ENCODE data around the gene MSX2. TPM values are rescaled to one million over a fixed set of nuclear protein-coding genes. Genes with fewer than 3 reads are reported as not detected.
"Not testable (repeated sequence)": the region's sequence is repeated elsewhere in the genome, so short reads cannot be mapped to it uniquely, and the experiment has no call there.

MSX2 gene
- total RNA-seq, 1 donor from 2014 or later: 0.49 TPM

DNA sequence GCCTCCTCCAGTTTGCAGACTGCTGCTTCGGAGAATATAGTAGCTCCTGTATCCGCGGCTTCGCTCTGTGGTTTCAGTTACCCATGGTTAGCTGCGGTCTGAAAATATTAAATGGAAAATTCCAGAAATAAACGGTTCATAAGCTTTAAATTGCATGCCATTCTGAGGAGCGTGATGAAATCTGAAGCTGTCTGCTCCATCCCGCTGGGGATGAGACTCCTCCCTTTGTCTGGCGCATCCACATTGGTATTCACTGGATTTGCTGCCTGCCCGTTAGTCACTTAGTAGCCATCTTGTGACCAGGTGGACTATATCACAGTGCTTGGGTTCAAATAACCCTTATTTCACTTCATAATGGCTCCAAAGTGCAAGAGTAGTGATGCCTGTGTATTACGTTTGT lies 36.3 kb downstream of the MSX2 start:
- DNase-seq (ENCODE audit: low spot score) (no peak), ATAC-seq (no peak)
- intact Hi-C loops (cut with DNase I): no loop called here

- ATAC-seq; DNase-seq (ENCODE audit: low spot score); intact Hi-C loops (cut with DNase I): not testable (repeated sequence)
These were observed 37.0 kb downstream of the MSX2 start for GRCh38 chr5:174761341-174761740.

DNA sequence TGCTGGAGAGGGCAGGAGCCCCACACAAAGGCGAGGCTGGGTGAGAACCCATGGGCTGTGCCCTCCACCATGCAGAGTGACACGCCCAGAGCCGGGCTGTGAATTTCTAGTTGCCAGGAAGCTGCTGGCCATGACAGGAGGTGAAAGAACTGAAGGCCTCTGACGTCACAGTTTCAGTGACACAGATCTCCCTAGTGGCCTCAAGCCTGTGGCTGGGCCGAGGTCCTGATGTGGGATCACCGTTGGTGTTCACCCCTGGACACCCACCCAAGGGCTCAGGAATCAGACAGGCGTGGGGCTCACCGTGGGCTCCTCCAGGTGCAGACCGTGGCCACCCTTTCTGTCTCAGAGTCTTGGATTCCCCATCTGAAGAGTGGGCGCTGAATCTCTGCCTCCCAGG lies 39.9 kb downstream of the MSX2 start:
- no peak for ATAC-seq
- no peak for DNase-seq (ENCODE audit: low spot score)
- intact Hi-C loops (cut with DNase I): no loop called here

DNA sequence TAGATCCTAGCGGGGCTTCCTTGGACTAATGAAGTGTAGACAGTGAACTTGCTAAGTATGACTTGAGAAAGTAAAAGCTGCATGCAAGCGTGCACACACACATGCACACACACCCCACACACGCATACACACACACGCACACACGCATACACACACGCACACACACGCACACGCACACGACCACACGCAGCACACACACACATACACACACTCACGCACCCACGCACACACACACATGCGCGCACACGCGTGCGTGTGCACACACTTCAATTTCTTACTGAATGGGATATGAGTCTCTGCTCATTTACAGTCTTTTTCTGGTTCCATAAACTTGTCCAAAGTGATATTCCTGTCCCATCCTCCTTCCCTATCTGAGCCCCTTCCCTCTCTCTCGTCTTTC lies 41.2 kb downstream of the MSX2 start:
- intact Hi-C loops (cut with DNase I): no loop called here
- DNase-seq (ENCODE audit: low spot score) (no peak), ATAC-seq (no peak)

DNA sequence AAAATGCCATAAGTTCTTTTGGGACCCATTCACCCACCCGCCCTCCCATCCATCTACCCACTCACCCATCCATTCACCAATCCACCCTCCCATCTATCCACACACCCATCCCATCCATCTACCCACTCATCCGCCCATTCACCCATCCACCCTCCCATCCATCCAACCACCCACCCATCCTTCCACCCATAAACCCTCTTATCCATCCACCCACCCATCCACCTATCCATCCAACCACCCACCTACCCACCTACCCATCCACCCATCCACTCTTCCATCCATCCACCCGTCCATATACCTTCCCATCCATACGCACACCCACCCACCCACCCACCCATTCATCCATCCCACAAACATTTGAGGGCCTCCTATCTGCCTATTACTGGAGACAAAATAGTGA lies 43.3 kb downstream of the MSX2 start:
- DNase-seq (ENCODE audit: low spot score) (no peak), ATAC-seq (no peak)
- intact Hi-C loops (cut with DNase I): no loop called here

DNA sequence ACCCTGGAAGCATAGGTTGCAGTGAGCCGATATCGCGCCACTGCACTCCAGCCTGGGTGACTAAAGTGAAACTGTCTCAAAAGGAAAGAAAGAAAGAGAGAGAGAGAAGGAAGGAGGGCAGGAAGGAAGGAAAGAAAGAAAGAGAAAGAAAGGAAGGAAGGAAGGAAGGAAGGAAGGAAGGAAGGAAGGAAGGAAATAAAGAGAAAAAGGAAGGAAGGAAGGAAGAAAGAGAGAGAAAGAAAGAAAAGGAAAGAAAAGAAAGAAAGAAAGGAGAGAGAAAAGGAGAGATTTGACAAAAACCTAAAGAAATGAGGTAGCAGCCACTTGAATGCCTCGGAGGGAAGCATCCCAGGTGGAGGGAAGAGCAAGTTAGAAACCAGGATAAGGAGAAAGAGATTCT lies 44.6 kb downstream of the MSX2 start:
- DNase-seq (ENCODE audit: low spot score) (no peak), ATAC-seq (no peak)
- intact Hi-C loops (cut with DNase I): no loop called here

DNA sequence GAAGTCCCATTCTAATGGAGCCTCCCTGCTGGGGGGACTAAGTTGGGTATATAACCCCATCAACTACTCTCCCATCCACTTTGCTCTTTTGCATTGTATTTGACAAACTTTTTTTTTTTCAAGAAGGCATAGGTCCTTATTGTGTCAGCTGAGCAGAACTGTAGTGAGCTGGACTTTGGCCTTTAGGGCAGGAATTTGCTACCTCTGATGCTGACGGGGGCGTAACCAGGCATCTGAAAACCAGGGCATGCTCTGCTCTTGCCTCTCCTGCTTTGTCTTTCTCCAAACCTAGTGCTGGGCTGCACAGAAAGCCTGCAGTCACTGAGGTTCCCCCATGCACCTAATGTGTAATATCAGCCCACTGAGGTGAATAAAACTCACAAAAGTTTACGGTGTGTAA lies 49.0 kb downstream of the MSX2 start:
- intact Hi-C loops (cut with DNase I): no loop called here
- no peak for ATAC-seq
- DNase-seq (ENCODE audit: low spot score): no peak

GRCh38 chr5:174775081-174775480 lies 50.7 kb downstream of the MSX2 start:
- intact Hi-C loops (cut with DNase I): no loop called here
- DNase-seq (ENCODE audit: low spot score): no peak
- ATAC-seq: no peak

DNA sequence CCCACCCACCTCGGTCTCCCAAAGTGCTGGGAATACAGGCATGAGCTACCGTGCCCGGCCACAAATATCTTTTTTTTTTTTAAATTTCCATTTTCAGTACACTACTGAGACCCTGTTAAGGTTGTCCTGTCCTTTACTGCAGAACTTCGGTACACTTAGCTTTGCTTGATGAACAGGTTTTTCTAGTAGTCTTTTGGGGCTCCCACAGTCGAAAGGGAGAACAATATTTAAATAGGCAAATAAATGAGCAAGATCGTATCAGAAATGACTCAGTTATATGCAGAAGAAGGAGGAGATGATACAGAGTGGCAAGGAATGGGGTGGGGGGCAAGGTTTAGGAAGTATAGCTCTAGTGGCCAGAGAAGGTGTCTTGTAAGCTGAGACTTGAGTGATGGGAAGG lies 52.7 kb downstream of the MSX2 start:
- DNase-seq (ENCODE audit: low spot score) (no peak), ATAC-seq (no peak)
- intact Hi-C loops (cut with DNase I): no loop called here

DNA sequence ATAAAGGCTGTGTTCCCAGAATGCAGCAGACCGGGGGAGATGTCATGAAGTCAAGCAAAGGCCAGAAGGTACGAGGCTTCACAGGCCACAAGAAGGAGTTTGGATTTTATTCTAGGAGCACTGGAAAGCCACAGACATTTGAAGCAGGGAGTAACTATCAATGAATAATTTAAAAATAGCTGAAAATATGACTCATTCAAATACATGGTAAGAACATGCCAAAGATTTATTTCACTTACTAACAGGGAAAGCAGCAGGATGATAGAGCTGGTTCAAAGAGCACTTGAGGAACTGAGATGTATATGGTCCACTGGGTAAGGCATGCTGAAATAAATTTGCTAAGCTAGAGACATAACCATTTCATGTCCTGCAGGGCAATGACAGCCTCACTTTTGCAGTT lies 53.2 kb downstream of the MSX2 start:
- intact Hi-C loops (cut with DNase I): no loop called here
- DNase-seq (ENCODE audit: low spot score) (no peak), ATAC-seq (no peak)

Small RNAs within 50 kb of the gene (microRNA-seq; reads per million reads assigned to microRNA genes)
- 2.5 reads per million for gene MIR4634

Data from sciatic nerve (tissue), 2 donors.